NCI-H82 (cell line): ENCODE measurements around the gene CPEB2.

Experiments
- DNase-seq: peaks from one replicate; lab custom pipeline; 2025; lab: John Stamatoyannopoulos, UW

Gene CPEB2

GRCh38 chr4:15001869-15002658, at the start of gene CPEB2:
Gene CPEB2 (plus strand): TSS chr4:15002481. CDS start chr4:15002674, 193 bp downstream.
- DNase-seq, result peak; percentile 94

GRCh38 chr4:14958436-14958835, 43.8 kb upstream of the CPEB2 start:
- no peak for DNase-seq

GRCh38 chr4:14961292-14961691, 41.0 kb upstream of the CPEB2 start:
- no peak for DNase-seq

- DNase-seq, result no peak
Measured at GRCh38 chr4:14965071-14965470, 37.2 kb upstream of the CPEB2 start.

- DNase-seq, result no peak
Measured at GRCh38 chr4:14967982-14968381, 34.3 kb upstream of the CPEB2 start.

GRCh38 chr4:14977830-14978229, 24.5 kb upstream of the CPEB2 start:
- no peak for DNase-seq

GRCh38 chr4:14984448-14984847, 17.8 kb upstream of the CPEB2 start:
- DNase-seq, result no peak

- DNase-seq, result no peak
Measured at GRCh38 chr4:14985161-14985560, 17.1 kb upstream of the CPEB2 start.

- DNase-seq, result no peak
Measured at GRCh38 chr4:14985843-14986242, 16.4 kb upstream of the CPEB2 start.

GRCh38 chr4:14987054-14987453, 15.2 kb upstream of the CPEB2 start:
- no peak for DNase-seq

GRCh38 chr4:14990484-14990883, 11.8 kb upstream of the CPEB2 start:
- no peak for DNase-seq

- no peak for DNase-seq
Measured at GRCh38 chr4:14994242-14994641, 8.0 kb upstream of the CPEB2 start.

GRCh38 chr4:15001248-15001868, 923 bp upstream of the CPEB2 start:
- DNase-seq, result peak; percentile 61

- DNase-seq, result peak; percentile 78
Measured at GRCh38 chr4:15002659-15003400, 549 bp downstream of the CPEB2 start.

GRCh38 chr4:15003401-15003890, 1.2 kb downstream of the CPEB2 start:
- peak; percentile 54 for DNase-seq

GRCh38 chr4:15003891-15004738, 1.8 kb downstream of the CPEB2 start:
- DNase-seq, result peak; percentile 54

- peak; percentile 43 for DNase-seq
Measured at GRCh38 chr4:15004739-15005301, 2.5 kb downstream of the CPEB2 start.

GRCh38 chr4:15005474-15006115, 3.3 kb downstream of the CPEB2 start:
- no peak for DNase-seq

GRCh38 chr4:15006416-15007024, 4.2 kb downstream of the CPEB2 start:
- peak; percentile 19 for DNase-seq

- no peak for DNase-seq
Measured at GRCh38 chr4:15007201-15007600, 4.9 kb downstream of the CPEB2 start.
